ENCODE results near the gene FYB1. TPM values are rescaled to one million over a fixed set of nuclear protein-coding genes. Genes with fewer than 3 reads are reported as not detected.

The FYB1 gene
- total and polyA plus RNA-seq, 11 donors = 0.82 to 67.2 (median 2.8) TPM

- Histone ChIP-seq H3K9me3 (no peaks in the 10 kb centered on the region), H3K4me3 (no peak overlapping the region), H3K4me1 (peaks cover 0 to 75% (median 0%) of the 10 kb centered on the region in 12 donors), H3K27me3 (peaks cover 0 to 8% (median 0%) of the 10 kb centered on the region in 9 donors), H3K27ac (peak overlapping the region in 2 of 12 donors; percentile 40 to 84), H3K36me3 (no peaks in the 10 kb centered on the region)
- TF ChIP-seq CTCF (IDR thresholded peaks at IDR 0.05) (no peak), POLR2A (IDR thresholded peaks at IDR 0.05) (no peak)
- DNase-seq (no peak), ATAC-seq (no peak)
- WGBS, 4 donors = 91 to 95% (median 93%) methylated on average over 4 of the region's 4 CpGs
- intact Hi-C loops (cut with DNase I) = loop anchor here in 1 of 10 donors (5.0 kb wide), 1 partner anchor 67 kb away; no protein-coding TSS in a partner anchor
These were observed 1.1 kb upstream of the FYB1 start for GRCh38 chr5:39220280-39221030.

GRCh38 chr5:39218482-39219402 lies 621 bp downstream of the FYB1 start:
- Histone ChIP-seq H3K36me3 (no peaks in the 10 kb centered on the region), H3K4me1 (peaks cover 0 to 73% (median 0%) of the 10 kb centered on the region in 12 donors), H3K9me3 (no peaks in the 10 kb centered on the region), H3K27ac (peak overlapping the region in 5 of 12 donors; percentile 20 to 84 (median 38)), H3K4me3 (peak overlapping the region in 7 of 12 donors; percentile 6 to 57 (median 33)), H3K27me3 (peaks cover 0 to 8% (median 0%) of the 10 kb centered on the region in 9 donors)
- no peak for DNase-seq
- TF ChIP-seq CTCF (IDR thresholded peaks at IDR 0.05) (no peak), POLR2A (IDR thresholded peaks at IDR 0.05) (no peak)
- ATAC-seq = peak; percentile 26 to 41 (median 38)
- 59 to 72% (median 61%) methylated on average over 8 of the region's 8 CpGs for WGBS, 4 donors
- intact Hi-C loops (cut with DNase I) = loop anchor here in 9 of 10 donors (1.0 to 10.0 kb wide), 10 partner anchors 64 to 354 kb away; no protein-coding TSS in a partner anchor

- Histone ChIP-seq H3K27me3 (peaks cover 0 to 8% (median 0%) of the 10 kb centered on the region in 9 donors), H3K4me1 (peaks cover 0 to 74% (median 0%) of the 10 kb centered on the region in 12 donors), H3K9me3 (no peaks in the 10 kb centered on the region), H3K4me3 (peak overlapping the region in 3 of 12 donors; percentile 1 to 57 (median 39)), H3K27ac (peak overlapping the region in 1 of 12 donors; percentile 84), H3K36me3 (no peaks in the 10 kb centered on the region)
- intact Hi-C loops (cut with DNase I) = loop anchor here (1.0 to 10.0 kb wide), 11 partner anchors 65 to 355 kb away; no protein-coding TSS in a partner anchor
- peak; percentile 30 to 85 (median 82) for ATAC-seq
- 61 to 65% (median 63%) methylated on average over 16 of the region's 16 CpGs for WGBS, 4 donors
- TF ChIP-seq CTCF (IDR thresholded peaks at IDR 0.05) (peak; percentile 90 to 97 (median 94)), POLR2A (IDR thresholded peaks at IDR 0.05) (no peak)
- DNase-seq = peak; percentile 63 to 79 (median 69)
These were observed 1.7 kb downstream of the FYB1 start for GRCh38 chr5:39217365-39218281.

Data from heart left ventricle (tissue), 16 donors.